GM12865 (cell line): ENCODE data around the gene AOC1.

Source experiments
- DNase-seq: peaks from one replicate; pipeline ENCODE4 v3.0.0; 2010; ENCODE audit warnings: low read depth
- H3K4me3 ChIP-seq: 2 replicates; pipeline ENCODE4 v1.5.1; 2011; ENCODE audit warnings: mild to moderate bottlenecking, low read depth, low read length, control low read depth
- CTCF ChIP-seq: IDR thresholded peaks from 2 replicates; pipeline ENCODE4 v1.5.1; 2011; ENCODE audit warnings: low read length, control low read depth, low read depth, inconsistent platforms; ENCODE audit not compliant: insufficient read depth; ENCODE audit errors: missing control alignments

AOC1 gene

GRCh38 chr7:150857276-150858055 lies 5.1 kb downstream of the AOC1 start:
- no peak for DNase-seq
- H3K4me3 ChIP-seq: no peak overlapping the region
- TF ChIP-seq CTCF: no peak

GRCh38 chr7:150858236-150859197 lies 6.2 kb downstream of the AOC1 start:
- H3K4me3 ChIP-seq: no peak overlapping the region
- no peak for DNase-seq
- no peak for TF ChIP-seq CTCF

GRCh38 chr7:150860291-150860977 lies 8.1 kb downstream of the AOC1 start:
- TF ChIP-seq CTCF: no peak
- H3K4me3 ChIP-seq: no peak overlapping the region
- DNase-seq: no peak

- no peak overlapping the region for H3K4me3 ChIP-seq
- TF ChIP-seq CTCF: no peak
- no peak for DNase-seq
Measured at GRCh38 chr7:150860978-150861295, 8.6 kb downstream of the AOC1 start.

GRCh38 chr7:150862356-150862755 lies 10.0 kb downstream of the AOC1 start:
- TF ChIP-seq CTCF: no peak
- DNase-seq: no peak
- H3K4me3 ChIP-seq: no peak overlapping the region

GRCh38 chr7:150863946-150864345 lies 11.6 kb downstream of the AOC1 start:
- DNase-seq: no peak
- no peak for TF ChIP-seq CTCF
- H3K4me3 ChIP-seq: no peak overlapping the region
